Posterior cingulate gyrus (tissue), 11 donors: ENCODE data around the gene HSD17B4.
A peak's percentile ranks its signal among the peaks of the same experiment; 100 is the strongest.

ENCODE experiments used
- DNase-seq, 10 donors: peaks; one replicate each; pipeline versions ENCODE4 v3.0.0 to v3.0.0-alpha.2; 2020 to 2021; ENCODE audit warnings: mixed read lengths in 3 of 10
- intact Hi-C: fragments of 100-400 bp; cut with DNase I; formaldehyde crosslinking; loops from one replicate; pipeline ENCODE4 v1.15.1; 2023

HSD17B4 gene

GRCh38 chr5:119578937-119579336, 126.6 kb downstream of the HSD17B4 start:
- no peak for DNase-seq
- intact Hi-C loops = no loop called here

GRCh38 chr5:119582987-119583386, 130.7 kb downstream of the HSD17B4 start:
- DNase-seq = no peak
- intact Hi-C loops = no loop called here

DNA sequence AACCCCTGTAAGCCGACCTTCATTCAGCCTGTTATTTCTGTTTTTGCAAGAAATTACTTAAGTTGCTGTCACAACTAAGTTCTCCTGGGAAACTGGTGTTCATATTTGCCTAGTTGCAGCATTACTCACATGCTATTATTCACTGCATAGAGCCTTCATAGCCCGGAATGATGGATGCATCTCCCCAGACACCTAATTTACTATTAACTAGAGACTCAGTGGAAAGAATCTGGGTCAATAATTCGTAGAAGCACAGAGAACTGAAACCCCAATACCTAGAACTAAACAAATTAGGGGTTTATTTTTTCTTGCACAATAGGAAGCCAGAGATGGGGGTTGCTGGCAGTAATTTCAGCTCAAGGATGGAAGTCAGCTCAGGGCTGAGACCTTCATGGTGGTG, 131.4 kb downstream of the HSD17B4 start:
- DNase-seq = peak in 1 of 10 donors; percentile 17
- intact Hi-C loops = no loop called here
